Activated CD4-positive, alpha-beta T cell treated with anti-CD3 and anti-CD28 coated beads, Interleukin-10, Interleukin-2, amounts not matched to agents 100 ng/mL and 50 ng/mL, durations not matched to agents 16 hours and 8 hours (primary cell): ENCODE results near the gene PTPRN2.
"Not testable (repeated sequence)": the region's sequence is repeated elsewhere in the genome, so short reads cannot be mapped to it uniquely, and the experiment has no call there.

ENCODE experiments used
- DNase-seq: peaks from one replicate; pipeline ENCODE4 v3.0.0-alpha.2; 2020

Gene PTPRN2

GRCh38 chr7:158414002-158414401 lies 173.6 kb downstream of the PTPRN2 start:
- DNase-seq: no peak

DNA sequence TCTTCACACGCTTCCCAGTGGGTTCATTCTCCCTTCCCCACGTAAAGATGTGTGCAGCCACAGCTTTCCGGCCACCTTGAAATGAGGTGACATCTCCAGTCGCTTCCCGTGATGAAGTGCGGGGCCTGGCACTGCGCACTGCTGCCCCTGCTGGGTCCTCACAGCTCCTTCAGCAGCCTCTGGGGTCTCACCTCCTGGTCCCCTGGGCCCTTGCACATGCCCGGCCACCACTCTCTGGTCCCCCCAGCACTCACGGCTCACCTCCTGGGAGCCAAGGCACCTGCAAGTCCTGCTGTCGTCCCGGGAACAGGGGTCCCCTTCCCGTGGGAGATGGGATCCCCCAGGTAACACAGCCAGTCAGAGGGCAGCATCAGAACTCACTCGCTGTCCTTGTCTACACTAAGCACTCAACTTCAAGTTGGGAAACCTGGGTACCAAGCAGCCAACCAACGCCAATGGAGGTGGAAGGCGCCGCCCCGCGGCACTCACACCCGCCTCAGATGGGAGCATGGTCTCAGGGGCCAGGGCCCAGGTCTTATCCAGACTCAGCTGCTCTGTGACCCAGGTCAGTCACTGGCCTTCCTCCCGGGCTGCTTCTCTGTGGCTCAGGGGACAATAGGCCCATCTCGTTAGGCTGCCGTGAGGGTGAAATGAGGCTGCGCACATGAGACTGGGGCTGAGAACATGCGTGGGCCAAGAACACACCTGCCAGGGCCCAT lies 176.2 kb downstream of the PTPRN2 start:
- DNase-seq: no peak

DNA sequence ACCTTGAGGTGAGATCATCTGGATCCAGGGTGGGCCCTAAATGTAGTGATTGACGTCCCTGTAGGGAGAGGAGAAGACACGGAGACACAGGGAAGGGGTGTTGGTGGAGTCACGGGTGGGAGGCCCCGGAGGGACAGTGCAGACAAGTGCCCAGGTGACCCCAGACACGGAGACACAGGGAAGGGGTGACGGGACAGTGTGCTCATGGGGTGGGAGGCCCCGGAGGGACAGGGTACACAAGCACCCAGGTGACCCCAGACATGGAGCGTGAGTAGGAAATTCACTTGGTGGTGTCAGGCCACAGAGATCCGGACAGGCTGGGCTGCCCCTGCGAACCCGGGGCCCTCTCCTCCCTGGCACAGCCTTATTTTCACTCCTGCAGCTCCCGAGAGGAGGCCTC lies 176.9 kb downstream of the PTPRN2 start:
- DNase-seq: no peak

GRCh38 chr7:158409816-158410330 lies 177.8 kb downstream of the PTPRN2 start:
- no peak for DNase-seq

GRCh38 chr7:158409120-158409519 lies 178.5 kb downstream of the PTPRN2 start:
- DNase-seq: no peak

DNA sequence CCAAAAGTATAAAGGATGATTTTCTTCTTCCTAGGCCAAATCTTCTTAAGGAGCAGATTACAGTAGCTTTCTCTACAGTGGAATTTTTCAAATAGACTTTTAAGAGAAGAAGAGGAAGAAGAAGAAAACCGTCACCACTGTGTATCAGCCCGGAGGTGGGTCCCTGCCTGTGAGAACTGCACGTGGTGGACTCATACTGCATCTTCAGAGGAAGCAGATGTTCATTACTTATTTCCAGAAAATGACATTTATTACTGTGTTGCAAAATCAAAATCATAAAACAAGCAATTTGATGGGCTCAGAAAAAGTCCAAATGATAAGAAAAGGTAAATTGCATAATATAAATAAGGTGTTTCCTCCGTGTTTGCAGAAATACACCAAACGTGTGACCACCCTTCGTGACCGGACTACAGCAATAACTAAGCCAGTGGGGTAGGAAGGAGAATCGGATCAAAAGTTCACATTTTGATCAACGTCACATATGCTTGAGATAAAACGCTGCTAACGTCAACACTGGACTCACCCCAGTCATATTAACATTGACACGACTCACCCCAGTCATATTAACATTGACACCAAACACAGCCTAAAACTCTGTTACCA lies 179.2 kb downstream of the PTPRN2 start:
- no peak for DNase-seq

GRCh38 chr7:158407581-158408317 lies 179.9 kb downstream of the PTPRN2 start:
- peak; percentile 22 for DNase-seq

DNA sequence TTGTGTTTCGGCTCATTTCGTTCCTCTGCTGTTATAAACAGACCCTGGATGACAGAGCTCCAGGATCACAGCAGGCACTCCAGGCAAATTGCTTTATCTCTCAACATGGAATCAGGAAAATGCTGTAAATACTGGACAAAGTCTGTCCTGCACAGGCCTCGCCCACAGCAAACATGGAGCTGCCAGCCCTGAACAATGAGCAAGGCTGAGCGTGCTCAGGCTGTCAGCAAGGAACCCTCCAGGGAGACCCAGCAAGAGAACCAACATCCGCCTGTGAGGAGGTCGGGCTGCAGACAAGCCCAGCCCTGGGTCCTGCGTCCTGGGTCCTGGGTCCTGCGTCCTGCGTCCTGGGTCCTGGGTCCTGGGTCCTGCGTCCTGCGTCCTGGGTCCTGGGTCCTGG lies 180.8 kb downstream of the PTPRN2 start:
- no peak for DNase-seq

DNA sequence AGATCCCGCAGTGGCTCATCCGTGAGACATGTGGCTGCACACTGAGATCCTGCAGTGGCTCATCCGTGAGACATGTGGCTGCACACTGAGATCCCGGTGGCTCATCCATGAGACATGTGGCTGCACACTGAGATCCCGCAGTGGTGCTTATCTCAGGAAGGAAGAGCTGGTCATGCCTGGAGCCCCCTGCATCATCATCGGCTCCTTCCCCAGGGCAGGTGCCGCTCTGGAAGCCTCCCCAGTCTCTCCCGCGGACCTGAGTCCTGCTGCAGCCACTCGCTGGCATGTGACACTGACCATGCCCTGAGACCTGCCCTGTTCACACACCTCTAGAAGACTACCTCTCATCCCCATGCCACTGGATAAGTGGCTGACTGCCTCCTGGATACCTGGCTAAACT lies 181.3 kb downstream of the PTPRN2 start:
- DNase-seq: no peak

- not testable (repeated sequence) for DNase-seq
Observed at GRCh38 chr7:158405771-158406170, 181.9 kb downstream of the PTPRN2 start.

DNA sequence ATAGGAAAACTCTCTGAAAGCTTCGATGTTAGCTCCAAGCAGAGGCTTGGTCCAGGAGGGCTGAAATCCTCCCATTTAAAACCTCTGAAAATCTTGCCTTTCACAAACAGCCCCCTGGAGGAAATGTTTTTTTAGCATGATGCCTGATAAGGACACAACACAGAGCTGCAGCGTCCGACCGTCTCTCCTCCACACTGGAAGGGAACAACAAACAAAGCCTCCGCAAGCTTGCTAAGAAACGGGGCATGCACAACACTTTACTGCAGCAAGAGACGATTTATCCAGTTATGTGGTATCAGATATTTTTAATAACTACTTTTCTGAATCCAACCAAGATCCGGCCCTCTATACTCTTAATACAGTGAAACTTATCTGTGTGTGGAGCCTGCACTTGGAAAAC lies 182.3 kb downstream of the PTPRN2 start:
- no peak for DNase-seq

DNA sequence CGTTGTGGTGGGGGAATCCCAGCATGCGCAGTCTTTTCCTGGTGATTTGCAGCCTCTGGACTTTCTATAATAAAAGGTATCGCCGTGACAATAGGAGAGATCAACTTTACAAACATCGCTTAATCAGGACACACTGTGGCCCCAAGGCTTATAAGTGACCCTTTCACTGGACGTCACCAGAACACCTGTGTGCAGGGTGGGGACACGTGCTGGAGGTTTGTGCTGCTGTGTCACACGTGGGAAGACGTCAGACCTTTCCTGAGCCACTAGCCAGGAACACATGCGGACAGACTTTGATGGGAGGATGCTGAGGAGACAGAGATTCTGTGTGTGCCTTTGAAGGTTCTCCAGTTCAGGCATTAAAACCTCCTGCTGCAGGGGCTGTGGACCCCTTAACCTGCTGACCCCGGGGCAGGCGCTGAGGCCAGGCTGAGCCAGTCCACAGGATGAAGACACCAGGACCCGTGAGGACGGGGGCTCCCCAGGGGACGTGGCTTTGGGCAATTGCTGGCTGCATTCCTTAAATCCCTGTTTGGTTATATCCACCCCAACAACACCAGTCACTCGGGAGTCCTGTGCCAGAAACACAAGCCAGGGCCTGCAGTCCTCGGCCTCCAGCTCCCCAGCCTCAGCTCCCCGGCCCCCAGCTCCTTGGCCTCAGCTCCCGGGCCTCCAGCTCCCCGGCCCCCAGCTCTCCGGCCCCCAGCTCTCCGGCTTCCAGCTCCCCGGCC lies 183.4 kb downstream of the PTPRN2 start:
- DNase-seq: no peak

DNA sequence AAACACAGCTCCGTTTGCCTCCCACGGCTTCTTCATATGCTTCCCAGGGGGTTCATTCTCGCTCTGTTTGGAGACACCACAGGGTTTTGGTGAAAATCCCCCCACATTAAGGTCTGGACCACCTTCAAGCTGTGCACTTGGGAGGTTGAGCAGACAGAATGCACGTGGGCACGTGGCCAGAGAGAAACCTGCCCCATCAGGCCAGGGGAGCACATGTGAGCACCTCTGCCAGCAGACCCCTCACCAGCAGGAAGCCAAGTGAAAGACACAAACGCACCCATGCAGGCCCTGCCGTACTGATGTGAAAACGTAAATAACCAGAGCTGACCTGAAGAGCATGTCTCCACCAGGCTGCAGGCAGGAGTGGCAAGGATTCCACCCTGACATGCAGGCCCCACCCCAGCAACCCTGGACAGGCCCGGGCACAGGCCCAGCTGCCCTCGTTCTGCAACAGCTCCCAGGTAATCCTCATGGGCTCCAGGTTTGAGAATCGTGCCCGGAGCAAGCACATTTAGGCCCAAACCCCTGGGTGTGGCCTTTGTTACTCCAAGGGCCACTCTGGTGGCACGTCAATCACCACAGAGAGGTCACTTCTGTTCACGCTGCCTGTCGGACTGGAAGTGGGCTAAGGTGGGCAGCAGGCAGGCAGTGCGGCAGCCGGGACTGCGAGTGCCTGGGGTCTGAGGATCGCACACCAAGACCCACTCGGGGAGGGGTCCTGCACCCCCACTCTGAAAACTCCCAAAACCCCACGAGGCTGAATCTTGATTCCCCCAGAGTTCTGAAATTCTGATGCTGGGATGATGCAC lies 184.4 kb downstream of the PTPRN2 start:
- DNase-seq: no peak

GRCh38 chr7:158402471-158402870 lies 185.2 kb downstream of the PTPRN2 start:
- no peak for DNase-seq

- no peak for DNase-seq
Observed at GRCh38 chr7:158401826-158402225, 185.8 kb downstream of the PTPRN2 start.

GRCh38 chr7:158401295-158401694 lies 186.3 kb downstream of the PTPRN2 start:
- no peak for DNase-seq

GRCh38 chr7:158400601-158401225 lies 186.9 kb downstream of the PTPRN2 start:
- DNase-seq: no peak

GRCh38 chr7:158399762-158400161 lies 187.9 kb downstream of the PTPRN2 start:
- no peak for DNase-seq

GRCh38 chr7:158398750-158399149 lies 188.9 kb downstream of the PTPRN2 start:
- no peak for DNase-seq

DNA sequence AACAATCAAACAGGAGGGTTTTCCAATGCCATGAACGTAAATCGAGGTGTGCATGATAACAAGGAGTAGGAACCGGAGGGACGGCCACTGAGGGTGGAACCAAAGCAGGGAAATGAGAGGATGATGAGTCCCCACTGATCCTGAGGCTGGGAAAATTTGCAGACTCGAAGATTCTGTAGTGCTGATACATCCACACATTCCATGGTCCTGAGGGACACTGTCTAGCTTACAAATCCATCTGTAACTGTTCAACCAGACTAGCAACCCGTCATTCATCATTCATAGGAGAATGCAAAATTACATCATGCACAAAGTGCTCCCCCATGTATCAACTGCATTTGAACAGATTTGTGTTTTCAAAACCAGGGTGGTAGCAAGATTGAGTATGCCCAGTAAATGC lies 189.7 kb downstream of the PTPRN2 start:
- DNase-seq: no peak

DNA sequence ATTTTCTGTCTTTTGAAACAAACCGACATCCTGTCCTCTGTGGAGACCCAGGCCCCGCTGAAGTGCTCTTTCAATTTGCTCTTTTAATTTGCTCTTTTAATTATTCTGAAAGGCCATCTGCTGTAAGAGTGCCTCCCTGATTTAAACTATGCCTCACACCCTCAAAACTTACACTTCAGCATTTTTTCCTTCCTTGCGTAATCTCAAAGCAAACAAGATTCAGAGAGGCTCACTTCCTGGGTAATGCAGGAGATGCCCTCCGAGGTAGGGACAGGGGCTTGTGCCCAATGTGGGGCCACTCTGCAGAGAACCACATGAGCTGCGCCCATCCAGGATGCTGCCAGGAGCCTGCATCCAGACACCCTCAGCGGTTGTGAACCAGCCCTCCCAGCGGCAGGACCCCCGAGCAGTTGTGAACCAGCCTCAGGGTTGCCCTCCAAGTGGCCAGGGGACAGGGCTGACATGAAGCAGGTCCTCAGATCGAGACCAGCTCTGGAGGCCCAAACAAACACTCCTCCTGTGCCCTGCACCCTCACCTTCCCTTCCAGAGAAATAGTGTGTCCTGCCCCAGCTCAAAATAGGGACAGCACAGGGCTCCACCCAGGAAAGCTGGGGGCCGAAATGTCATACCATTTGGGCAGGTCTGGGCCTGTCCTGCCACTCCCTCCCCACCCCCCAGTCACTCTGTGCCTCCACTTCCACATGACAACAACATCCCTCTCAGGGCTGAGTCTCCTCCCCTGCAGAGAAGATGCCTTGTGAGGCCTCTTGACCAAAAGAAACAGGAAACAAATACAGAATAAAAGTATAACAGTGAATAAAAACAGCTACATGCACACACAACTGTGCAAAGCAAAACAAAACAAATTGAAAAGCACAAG lies 190.4 kb downstream of the PTPRN2 start:
- DNase-seq: no peak
